Activated CD4-positive, alpha-beta T cell treated with anti-CD3 and anti-CD28 coated beads for 36 hours (primary cell): ENCODE results near the gene ANGPTL2. TPM values are rescaled to one million over a fixed set of nuclear protein-coding genes. Genes with fewer than 3 reads are reported as not detected.
A peak's percentile ranks its signal among the peaks of the same experiment; 100 is the strongest.
"Not testable (repeated sequence)": the region's sequence is repeated elsewhere in the genome, so short reads cannot be mapped to it uniquely, and the experiment has no call there.

Experiments
- ATAC-seq: fragments of 200-7000 bp; cut with Tn5 transposase; one replicate; pipeline ENCODE4 v1.10.0; 2021; ENCODE audit warnings: mild to moderate bottlenecking, moderate library complexity
- CTCF ChIA-PET: fragments of 350-600 bp; sonication (Branson Sonifier 250); formaldehyde crosslinking; loops from one replicate; lab custom pipeline; 2021; ENCODE audit warnings: antibody characterized with exemption; lab: Charles Lee
- POLR2A ChIA-PET: fragments of 350-600 bp; sonication (Branson Sonifier 250); formaldehyde crosslinking; loops from one replicate; lab custom pipeline; 2021; ENCODE audit warnings: antibody characterized with exemption, inconsistent platforms; lab: Charles Lee
- DNase-seq: peaks from one replicate; pipeline ENCODE4 v3.0.0-alpha.2; 2020
- H3K27ac Mint-ChIP-seq: one replicate; pipeline ENCODE4 v1.8.0; 2021; ENCODE audit warnings: mixed read lengths
- H3K27me3 Mint-ChIP-seq: one replicate; pipeline ENCODE4 v1.8.0; 2021; ENCODE audit warnings: mixed read lengths
- H3K36me3 Mint-ChIP-seq: one replicate; pipeline ENCODE4 v1.8.0; 2021; ENCODE audit warnings: low read depth, mixed read lengths
- H3K4me1 Mint-ChIP-seq: one replicate; pipeline ENCODE4 v1.8.0; 2021; ENCODE audit warnings: mixed read lengths
- H3K4me3 Mint-ChIP-seq: one replicate; pipeline ENCODE4 v1.8.0; 2021; ENCODE audit warnings: mild to moderate bottlenecking, moderate library complexity, mixed read lengths
- H3K9me3 Mint-ChIP-seq: one replicate; pipeline ENCODE4 v1.8.0; 2021; ENCODE audit warnings: low read depth, mixed read lengths
- intact Hi-C, 2 experiments: fragments of 100-400 bp; cut with DNase I in 1 of 2; cut with micrococcal nuclease in 1 of 2; formaldehyde crosslinking; loops; one replicate each; pipeline versions ENCODE4 v1.14.2 to v1.15.1; 2022 to 2024; cut with DNase I, micrococcal nuclease
- total RNA-seq, 2 experiments: library from RNA; stranded (reverse); gene quantifications; one replicate each; pipeline ENCODE4 v1.2.3, GENCODE V29; 2021

ANGPTL2 gene
- not detected for total RNA-seq

- H3K36me3 Mint-ChIP-seq = no peaks in the 10 kb centered on the region
- H3K27ac Mint-ChIP-seq = no peak within 1 kb of the TSS
- H3K9me3 Mint-ChIP-seq = no peaks in the 10 kb centered on the region
- intact Hi-C loops = no loop called here
- POLR2A ChIA-PET = no interaction called here
- ATAC-seq = peak; percentile 23
- CTCF ChIA-PET = interaction anchor here (0.7 kb wide), 1 partner anchor 32 kb away, joined by 4 read pairs; no protein-coding TSS in a partner anchor
- DNase-seq = peak; percentile 46
- H3K4me3 Mint-ChIP-seq = no peak within 1 kb of the TSS
- peaks cover 30% of the 10 kb centered on the region for H3K27me3 Mint-ChIP-seq
- H3K4me1 Mint-ChIP-seq = no peaks in the 10 kb centered on the region
Observed at GRCh38 chr9:127122176-127123063, at the start of gene ANGPTL2. Gene ANGPTL2 (minus strand): TSS chr9:127122635. CDS start chr9:127108731, 13,904 bp downstream.

- ATAC-seq, H3K4me1 Mint-ChIP-seq, H3K27ac Mint-ChIP-seq, DNase-seq, intact Hi-C loops, POLR2A ChIA-PET, H3K4me3 Mint-ChIP-seq, H3K27me3 Mint-ChIP-seq, H3K36me3 Mint-ChIP-seq, H3K9me3 Mint-ChIP-seq, CTCF ChIA-PET: not testable (repeated sequence)
Observed at GRCh38 chr9:127171348-127171747, 48.9 kb upstream of the ANGPTL2 start.

- POLR2A ChIA-PET = no interaction called here
- no peak for ATAC-seq
- Mint-ChIP-seq H3K4me1 (no peaks in the 10 kb centered on the region), H3K36me3 (no peaks in the 10 kb centered on the region), H3K4me3 (no peak overlapping the region), H3K27ac (no peak overlapping the region), H3K9me3 (no peaks in the 10 kb centered on the region), H3K27me3 (no peaks in the 10 kb centered on the region)
- DNase-seq = no peak
- CTCF ChIA-PET = interaction anchor here (1.1 kb wide), 1 partner anchor 34 kb away, joined by 4 read pairs; no protein-coding TSS in a partner anchor
- intact Hi-C loops = no loop called here
Observed at GRCh38 chr9:127170652-127171051, 48.2 kb upstream of the ANGPTL2 start.

- ChIA-PET POLR2A (no interaction called here), CTCF (interaction anchor here (1.1 kb wide), 1 partner anchor 33 kb away, joined by 4 read pairs; no protein-coding TSS in a partner anchor)
- intact Hi-C loops = no loop called here
- Mint-ChIP-seq H3K4me1 (no peaks in the 10 kb centered on the region), H3K27ac (no peak overlapping the region), H3K4me3 (no peak overlapping the region), H3K27me3 (no peaks in the 10 kb centered on the region), H3K36me3 (no peaks in the 10 kb centered on the region), H3K9me3 (no peaks in the 10 kb centered on the region)
- DNase-seq (no peak), ATAC-seq (no peak)
Observed at GRCh38 chr9:127170103-127170502, 47.7 kb upstream of the ANGPTL2 start.

GRCh38 chr9:127169575-127169883 is 47.1 kb upstream of the ANGPTL2 start:
- DNase-seq = no peak
- H3K27me3 Mint-ChIP-seq = no peaks in the 10 kb centered on the region
- ChIA-PET POLR2A (no interaction called here), CTCF (interaction anchor here (1.1 kb wide), 1 partner anchor 33 kb away, joined by 4 read pairs; no protein-coding TSS in a partner anchor)
- H3K4me1 Mint-ChIP-seq = no peaks in the 10 kb centered on the region
- no peaks in the 10 kb centered on the region for H3K36me3 Mint-ChIP-seq
- H3K9me3 Mint-ChIP-seq = no peaks in the 10 kb centered on the region
- intact Hi-C loops = no loop called here
- ATAC-seq = no peak
- no peak overlapping the region for H3K4me3 Mint-ChIP-seq
- no peak overlapping the region for H3K27ac Mint-ChIP-seq

- DNase-seq = no peak
- CTCF ChIA-PET = no interaction called here
- no peak overlapping the region for H3K27ac Mint-ChIP-seq
- H3K9me3 Mint-ChIP-seq = no peaks in the 10 kb centered on the region
- H3K4me3 Mint-ChIP-seq = no peak overlapping the region
- ATAC-seq = no peak
- POLR2A ChIA-PET = no interaction called here
- H3K4me1 Mint-ChIP-seq = no peaks in the 10 kb centered on the region
- H3K27me3 Mint-ChIP-seq = no peaks in the 10 kb centered on the region
- no peaks in the 10 kb centered on the region for H3K36me3 Mint-ChIP-seq
- intact Hi-C loops = no loop called here
Observed at GRCh38 chr9:127168756-127169574, 46.5 kb upstream of the ANGPTL2 start.

- ATAC-seq = no peak
- Mint-ChIP-seq H3K4me3 (no peak overlapping the region), H3K4me1 (peaks cover 8% of the 10 kb centered on the region), H3K36me3 (no peaks in the 10 kb centered on the region), H3K9me3 (no peaks in the 10 kb centered on the region), H3K27ac (no peak overlapping the region), H3K27me3 (no peaks in the 10 kb centered on the region)
- ChIA-PET POLR2A (no interaction called here), CTCF (no interaction called here)
- no peak for DNase-seq
- intact Hi-C loops = no loop called here
Observed at GRCh38 chr9:127167560-127168326, 45.3 kb upstream of the ANGPTL2 start.

- ChIA-PET POLR2A (no interaction called here), CTCF (interaction anchor here (0.7 to 2.2 kb wide), 3 partner anchors 12 to 202 kb away, joined by 3 to 6 read pairs (median 4); no protein-coding TSS in a partner anchor)
- intact Hi-C loops = no loop called here
- DNase-seq (peak; percentile 27), ATAC-seq (no peak)
- Mint-ChIP-seq H3K36me3 (no peaks in the 10 kb centered on the region), H3K9me3 (no peaks in the 10 kb centered on the region), H3K4me3 (no peak overlapping the region), H3K27me3 (no peaks in the 10 kb centered on the region), H3K27ac (no peak overlapping the region), H3K4me1 (peaks cover 14% of the 10 kb centered on the region)
Observed at GRCh38 chr9:127166651-127167524, 44.5 kb upstream of the ANGPTL2 start.

GRCh38 chr9:127166111-127166510 is 43.7 kb upstream of the ANGPTL2 start:
- DNase-seq (no peak), ATAC-seq (no peak)
- H3K4me3 Mint-ChIP-seq = no peak overlapping the region
- CTCF ChIA-PET = interaction anchor here (1.3 to 2.2 kb wide), 2 partner anchors 31 to 201 kb away, joined by 3 to 6 read pairs; no protein-coding TSS in a partner anchor
- H3K27ac Mint-ChIP-seq = no peak overlapping the region
- no peaks in the 10 kb centered on the region for H3K36me3 Mint-ChIP-seq
- H3K27me3 Mint-ChIP-seq = no peaks in the 10 kb centered on the region
- POLR2A ChIA-PET = no interaction called here
- intact Hi-C loops = no loop called here
- H3K9me3 Mint-ChIP-seq = no peaks in the 10 kb centered on the region
- H3K4me1 Mint-ChIP-seq = peaks cover 14% of the 10 kb centered on the region

- CTCF ChIA-PET = interaction anchor here (1.2 to 2.2 kb wide), 3 partner anchors 32 to 225 kb away, joined by 3 to 6 read pairs (median 3); no protein-coding TSS in a partner anchor
Observed at GRCh38 chr9:127165116-127165515, 42.7 kb upstream of the ANGPTL2 start.

More at GRCh38 chr9:127165116-127165515, 42.7 kb upstream of the ANGPTL2 start:
- peaks cover 2% of the 10 kb centered on the region for H3K27me3 Mint-ChIP-seq
- intact Hi-C loops = no loop called here
- no peak overlapping the region for H3K27ac Mint-ChIP-seq
- no peak overlapping the region for H3K4me3 Mint-ChIP-seq
- POLR2A ChIA-PET = no interaction called here
- ATAC-seq (no peak), DNase-seq (no peak)
- H3K9me3 Mint-ChIP-seq = no peaks in the 10 kb centered on the region
- H3K4me1 Mint-ChIP-seq = peaks cover 14% of the 10 kb centered on the region
- no peaks in the 10 kb centered on the region for H3K36me3 Mint-ChIP-seq
